Brain microvascular endothelial cell (primary cell): ENCODE results near the gene UBE2S.

ENCODE experiments used
- DNase-seq: peaks from one replicate; pipeline ENCODE4 v3.0.0-alpha.2; 2020
- H3K27ac ChIP-seq: fragments of 250-450 bp; sonication (Bioruptor Pico); 2 replicates; pipeline ENCODE4 v1.5.1; 2020; ENCODE audit warnings: mild to moderate bottlenecking, moderate library complexity
- H3K27me3 ChIP-seq: fragments of 250-450 bp; sonication (Bioruptor Pico); replicated peaks from 2 replicates; pipeline ENCODE4 v1.5.1; 2020; ENCODE audit warnings: mild to moderate bottlenecking
- H3K36me3 ChIP-seq: fragments of 250-450 bp; sonication (Bioruptor Pico); replicated peaks from 2 replicates; pipeline ENCODE4 v1.5.1; 2020; ENCODE audit warnings: mild to moderate bottlenecking
- H3K4me3 ChIP-seq: 2 replicates; pipeline ENCODE4 v1.5.1; 2011; ENCODE audit warnings: low read depth, mild to moderate bottlenecking, control low read depth, low read length, moderate library complexity
- in situ Hi-C: cut with HindIII; loops from 2 replicates; pipeline ENCODE4 v1.10.0; 2017; ENCODE audit warnings: low sequenced_read_pairs, low pct_ligation_motif_present
- TF ChIP-seq, protein P1 (sequence below): IDR thresholded peaks from 2 replicates; pipeline ENCODE4 v1.5.1; 2011; ENCODE audit warnings: low read depth, mild to moderate bottlenecking, moderate library complexity, low read length, control low read depth, inconsistent platforms; ENCODE audit errors: missing control alignments

Gene UBE2S

DNA sequence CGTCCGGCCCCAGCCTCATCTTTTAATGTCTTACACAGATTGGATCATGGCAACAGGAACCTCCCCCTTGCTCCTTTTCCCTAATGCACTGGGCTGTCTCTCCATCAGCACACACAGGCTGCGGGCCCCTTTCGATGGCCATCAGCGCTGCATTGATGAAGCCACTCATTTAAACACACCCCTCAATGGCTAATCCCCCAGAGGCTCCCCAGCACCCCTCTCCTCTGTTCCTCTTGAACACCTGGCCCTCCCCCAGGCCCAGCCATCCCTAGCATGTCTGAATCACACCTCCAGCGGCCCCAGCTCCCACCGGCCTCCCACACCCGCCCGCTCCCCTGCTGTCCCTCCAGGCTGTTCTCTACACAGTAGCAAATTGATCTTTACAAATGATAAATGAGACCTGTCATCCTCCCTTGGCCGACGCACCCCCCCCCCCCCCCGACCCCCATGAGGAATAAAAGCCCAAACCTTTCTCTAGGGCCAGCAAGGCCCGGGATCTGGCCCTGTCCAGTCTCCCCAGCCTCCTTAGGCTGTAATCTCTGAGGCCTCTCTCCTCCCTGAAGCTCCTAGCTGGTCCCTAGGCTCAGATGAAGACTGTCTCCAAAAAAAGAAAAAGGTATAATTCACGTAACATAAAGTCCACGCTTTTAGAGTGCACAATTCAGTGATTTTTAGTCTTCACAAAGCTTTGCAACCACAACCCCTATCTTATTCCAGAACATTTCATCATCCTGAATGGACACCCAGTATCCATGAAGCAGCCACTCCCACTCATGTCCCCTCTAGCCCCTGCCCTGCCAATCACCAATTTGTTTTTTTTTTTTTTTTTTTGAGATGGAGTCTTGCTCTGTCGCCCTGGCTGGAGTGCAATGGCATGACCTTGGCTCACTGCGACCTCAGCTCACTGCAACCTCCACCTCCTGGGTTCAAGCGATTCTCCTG lies 14.5 kb downstream of the UBE2S start:
- no peak for DNase-seq
- Histone ChIP-seq H3K4me3 (no peak overlapping the region), H3K27ac (no peak overlapping the region), H3K36me3 (peaks cover 29% of the 10 kb centered on the region), H3K27me3 (no peaks in the 10 kb centered on the region)
- TF ChIP-seq, protein P1, sequence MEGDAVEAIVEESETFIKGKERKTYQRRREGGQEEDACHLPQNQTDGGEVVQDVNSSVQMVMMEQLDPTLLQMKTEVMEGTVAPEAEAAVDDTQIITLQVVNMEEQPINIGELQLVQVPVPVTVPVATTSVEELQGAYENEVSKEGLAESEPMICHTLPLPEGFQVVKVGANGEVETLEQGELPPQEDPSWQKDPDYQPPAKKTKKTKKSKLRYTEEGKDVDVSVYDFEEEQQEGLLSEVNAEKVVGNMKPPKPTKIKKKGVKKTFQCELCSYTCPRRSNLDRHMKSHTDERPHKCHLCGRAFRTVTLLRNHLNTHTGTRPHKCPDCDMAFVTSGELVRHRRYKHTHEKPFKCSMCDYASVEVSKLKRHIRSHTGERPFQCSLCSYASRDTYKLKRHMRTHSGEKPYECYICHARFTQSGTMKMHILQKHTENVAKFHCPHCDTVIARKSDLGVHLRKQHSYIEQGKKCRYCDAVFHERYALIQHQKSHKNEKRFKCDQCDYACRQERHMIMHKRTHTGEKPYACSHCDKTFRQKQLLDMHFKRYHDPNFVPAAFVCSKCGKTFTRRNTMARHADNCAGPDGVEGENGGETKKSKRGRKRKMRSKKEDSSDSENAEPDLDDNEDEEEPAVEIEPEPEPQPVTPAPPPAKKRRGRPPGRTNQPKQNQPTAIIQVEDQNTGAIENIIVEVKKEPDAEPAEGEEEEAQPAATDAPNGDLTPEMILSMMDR, result no peak
- in situ Hi-C loops, result loop anchor here (25.0 kb wide), 1 partner anchor 219 kb away; the partner anchor contains the start of genes ZNF524, ZNF784 and ZNF865

DNA sequence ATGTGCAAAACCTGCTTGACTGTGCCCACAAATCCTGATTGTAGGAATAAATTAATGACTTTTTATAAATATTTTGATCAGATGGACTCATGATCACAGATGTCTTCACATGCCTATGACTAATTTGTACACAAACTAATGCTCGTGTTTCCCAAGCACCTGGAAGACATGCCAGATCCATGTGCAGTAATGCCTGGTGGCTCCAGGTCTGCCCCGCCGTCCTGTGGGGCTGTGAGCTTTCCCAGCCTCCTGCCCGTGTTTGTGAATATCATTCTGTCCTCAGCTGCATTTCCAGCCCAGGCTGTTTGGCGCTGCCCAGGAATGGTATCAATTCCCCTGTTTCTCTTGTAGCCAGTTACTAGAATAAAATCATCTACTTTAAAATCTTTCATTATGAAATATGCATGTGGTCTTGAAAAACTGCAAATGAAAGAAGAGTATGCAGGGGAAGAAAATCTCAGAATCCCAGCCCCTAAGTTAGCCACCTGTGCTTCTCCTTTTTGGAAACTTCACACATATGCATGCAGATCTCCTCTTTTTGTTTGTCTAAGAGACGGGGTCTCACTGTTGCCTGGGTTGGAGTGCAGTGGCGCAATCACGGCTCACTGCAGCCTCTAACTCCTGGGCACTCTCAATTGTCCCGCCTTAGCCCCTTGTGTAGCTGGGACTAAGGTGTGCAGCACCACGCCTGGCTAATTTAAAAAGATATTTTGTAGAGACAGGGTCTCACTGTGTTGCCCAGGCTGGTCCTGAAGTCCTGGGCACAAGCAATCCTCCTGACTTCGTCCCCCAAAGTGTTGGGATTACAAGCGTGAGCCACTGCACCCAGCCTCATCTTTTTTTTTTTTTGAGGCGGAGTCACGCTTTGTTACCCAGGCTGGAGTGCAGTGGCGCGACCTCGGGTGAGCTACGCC lies 15.6 kb downstream of the UBE2S start:
- Histone ChIP-seq H3K27me3 (no peaks in the 10 kb centered on the region), H3K27ac (no peak overlapping the region), H3K4me3 (no peak overlapping the region), H3K36me3 (peaks cover 41% of the 10 kb centered on the region)
- DNase-seq, result no peak
- in situ Hi-C loops, result loop anchor here (25.0 kb wide), 1 partner anchor 220 kb away; the partner anchor contains the start of genes ZNF524, ZNF784 and ZNF865
- TF ChIP-seq, protein P1, result no peak

DNA sequence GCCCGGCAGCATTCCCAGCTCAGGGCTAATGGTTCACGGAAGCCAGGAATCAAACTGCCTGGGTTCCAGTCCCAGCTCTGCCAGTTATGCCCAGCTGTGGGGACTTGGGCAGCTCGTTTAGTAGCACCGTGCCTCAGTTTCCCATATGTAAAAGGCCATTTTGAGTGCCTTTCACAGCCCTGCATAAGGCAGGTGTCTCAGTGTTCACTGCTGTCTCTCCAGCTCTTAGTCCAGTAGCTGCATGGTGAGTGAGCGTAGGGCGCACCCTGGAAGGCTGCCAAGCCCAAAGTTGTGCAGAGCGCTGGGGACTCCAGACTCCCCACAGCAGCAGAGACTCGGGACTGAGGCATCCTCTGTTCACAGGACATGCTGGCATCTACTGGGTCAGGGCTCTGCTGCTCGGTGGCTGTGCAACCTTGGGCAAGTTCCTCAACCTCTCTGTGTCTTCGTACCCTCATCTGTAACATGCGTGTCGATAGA lies 16.4 kb downstream of the UBE2S start:
- no peak overlapping the region for H3K4me3 ChIP-seq
- no peak overlapping the region for H3K27ac ChIP-seq
- TF ChIP-seq, protein P1, result no peak
- DNase-seq, result no peak
- in situ Hi-C loops, result loop anchor here (25.0 kb wide), 1 partner anchor 221 kb away; the partner anchor contains the start of genes ZNF524, ZNF784 and ZNF865
- no peaks in the 10 kb centered on the region for H3K27me3 ChIP-seq
- peaks cover 42% of the 10 kb centered on the region for H3K36me3 ChIP-seq

DNA sequence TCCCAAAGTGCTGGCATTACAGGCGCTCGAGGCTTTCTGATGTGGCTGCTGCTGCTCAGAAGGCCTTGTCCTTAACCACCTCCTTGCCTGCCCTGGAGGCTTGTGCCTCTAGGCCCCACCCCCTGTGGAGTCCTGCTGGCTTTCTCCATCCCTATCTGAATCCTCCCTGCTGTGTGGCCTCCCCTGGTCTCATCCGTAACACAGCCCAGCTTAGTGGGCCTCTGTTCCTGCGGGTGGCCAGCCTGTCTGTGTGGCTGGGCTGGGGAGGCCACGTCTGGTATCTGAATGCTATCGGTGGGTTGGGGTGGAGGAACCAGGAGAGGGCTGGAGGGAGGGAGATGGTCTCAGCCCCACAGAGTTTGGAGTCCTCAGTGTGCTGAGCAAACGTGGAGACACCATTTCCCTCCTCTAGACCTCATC lies 17.1 kb downstream of the UBE2S start:
- TF ChIP-seq, protein P1, result no peak

More for the DNA sequence above, 17.1 kb downstream of the UBE2S start:
- no peak overlapping the region for H3K4me3 ChIP-seq
- in situ Hi-C loops, result loop anchor here (25.0 kb wide), 1 partner anchor 222 kb away; the partner anchor contains the start of genes ZNF524, ZNF784 and ZNF865
- peak; percentile 37 for DNase-seq
- no peak overlapping the region for H3K27ac ChIP-seq
- H3K27me3 ChIP-seq, result no peaks in the 10 kb centered on the region
- peaks cover 42% of the 10 kb centered on the region for H3K36me3 ChIP-seq
